ENCODE data around the gene TTLL5. TPM values are rescaled to one million over a fixed set of nuclear protein-coding genes. Genes with fewer than 3 reads are reported as not detected.

TTLL5 gene
- polyA plus RNA-seq, 1 experiment = 24.1 TPM

GRCh38 chr14:75793806-75794205 lies 132.8 kb downstream of the TTLL5 start:
- no peak for DNase-seq (ENCODE audit: low read depth, low spot score)
- Histone ChIP-seq H3K4me3 (ENCODE audit: low read depth, low read length) (no peak overlapping the region), H3K9me3 (ENCODE audit: control insufficient read depth, insufficient read depth, low read length) (no peaks in the 10 kb centered on the region), H3K27me3 (ENCODE audit: control insufficient read depth, insufficient read depth, low read length) (no peaks in the 10 kb centered on the region), H3K27ac (ENCODE audit: low read depth, low read length) (no peak overlapping the region)
- POLR2A ChIA-PET = interaction anchor here (1.4 to 2.1 kb wide), 2 partner anchors 82 to 188 kb away, joined by 3 to 16 read pairs; partner anchors contain the start of gene TGFB3
- TF ChIP-seq CTCF (IDR thresholded peaks at IDR 0.05; ENCODE audit: low read depth, low read length) = peak; percentile 30
- CTCF ChIA-PET = interaction anchor here (0.6 to 5.7 kb wide), 26 partner anchors 8 to 1759 kb away, joined by 3 to 105 read pairs (median 5); partner anchors contain the start of genes IFT43 and TGFB3

- no peak overlapping the region for H3K27ac ChIP-seq (ENCODE audit: low read depth, low read length)
- DNase-seq (ENCODE audit: low read depth, low spot score) = peak; percentile 33
- POLR2A ChIA-PET = interaction anchor here (0.6 to 2.1 kb wide), 2 partner anchors 188 to 191 kb away, joined by 4 to 16 read pairs; partner anchors contain the start of gene TGFB3
- CTCF ChIA-PET = interaction anchor here (0.5 to 5.7 kb wide), 34 partner anchors 9 to 1759 kb away, joined by 3 to 105 read pairs (median 4); partner anchors contain the start of genes IFT43 and TGFB3
- no peaks in the 10 kb centered on the region for H3K9me3 ChIP-seq (ENCODE audit: control insufficient read depth, insufficient read depth, low read length)
- peak; percentile 68 for TF ChIP-seq CTCF (IDR thresholded peaks at IDR 0.05; ENCODE audit: low read depth, low read length)
- no peak overlapping the region for H3K4me3 ChIP-seq (ENCODE audit: low read depth, low read length)
- no peaks in the 10 kb centered on the region for H3K27me3 ChIP-seq (ENCODE audit: control insufficient read depth, insufficient read depth, low read length)
Observed at GRCh38 chr14:75794615-75795038, 133.6 kb downstream of the TTLL5 start.

GRCh38 chr14:75800792-75801191 lies 139.7 kb downstream of the TTLL5 start:
- POLR2A ChIA-PET = no interaction called here
- Histone ChIP-seq H3K27me3 (ENCODE audit: control insufficient read depth, insufficient read depth, low read length) (no peaks in the 10 kb centered on the region), H3K4me3 (ENCODE audit: low read depth, low read length) (no peak overlapping the region), H3K9me3 (ENCODE audit: control insufficient read depth, insufficient read depth, low read length) (no peaks in the 10 kb centered on the region), H3K27ac (ENCODE audit: low read depth, low read length) (no peak overlapping the region)
- CTCF ChIA-PET = interaction anchor here (0.7 to 2.4 kb wide), 5 partner anchors 90 to 182 kb away, joined by 3 to 11 read pairs (median 3); no protein-coding TSS in a partner anchor
- DNase-seq (ENCODE audit: low read depth, low spot score) = no peak
- TF ChIP-seq CTCF (IDR thresholded peaks at IDR 0.05; ENCODE audit: low read depth, low read length) = no peak

- H3K27me3 ChIP-seq (ENCODE audit: control insufficient read depth, insufficient read depth, low read length) = no peaks in the 10 kb centered on the region
- no peak for TF ChIP-seq CTCF (IDR thresholded peaks at IDR 0.05; ENCODE audit: low read depth, low read length)
- ChIA-PET CTCF (interaction anchor here (1.1 to 1.9 kb wide), 2 partner anchors 92 to 93 kb away, joined by 4 to 10 read pairs; no protein-coding TSS in a partner anchor), POLR2A (no interaction called here)
- no peak overlapping the region for H3K27ac ChIP-seq (ENCODE audit: low read depth, low read length)
- no peak for DNase-seq (ENCODE audit: low read depth, low spot score)
- H3K9me3 ChIP-seq (ENCODE audit: control insufficient read depth, insufficient read depth, low read length) = no peaks in the 10 kb centered on the region
- H3K4me3 ChIP-seq (ENCODE audit: low read depth, low read length) = no peak overlapping the region
Observed at GRCh38 chr14:75802486-75802885, 141.4 kb downstream of the TTLL5 start.

- no peak for TF ChIP-seq CTCF (IDR thresholded peaks at IDR 0.05; ENCODE audit: low read depth, low read length)
- Histone ChIP-seq H3K4me3 (ENCODE audit: low read depth, low read length) (no peak overlapping the region), H3K9me3 (ENCODE audit: control insufficient read depth, insufficient read depth, low read length) (no peaks in the 10 kb centered on the region), H3K27me3 (ENCODE audit: control insufficient read depth, insufficient read depth, low read length) (no peaks in the 10 kb centered on the region), H3K27ac (ENCODE audit: low read depth, low read length) (no peak overlapping the region)
- ChIA-PET POLR2A (no interaction called here), CTCF (interaction anchor here (1.1 to 2.2 kb wide), 3 partner anchors 9 to 103 kb away, joined by 4 to 10 read pairs (median 4); no protein-coding TSS in a partner anchor)
- no peak for DNase-seq (ENCODE audit: low read depth, low spot score)
Observed at GRCh38 chr14:75803765-75804164, 142.7 kb downstream of the TTLL5 start.
